Natural killer cell (primary cell): Measurements from ENCODE around the gene KPNA4. TPM values are rescaled to one million over a fixed set of nuclear protein-coding genes. Genes with fewer than 3 reads are reported as not detected.

Experiments used
- ATAC-seq, 3 donors: fragments of 150-1000 bp in 2 of 3; fragments of 200-7000 bp in 1 of 3; cut with Tn5 transposase; 1 replicate in 1 of 3; 2 replicates in 2 of 3; pipeline ENCODE4 v1.10.0; 2021; ENCODE audit warnings: mild to moderate bottlenecking in 2 of 3, moderate library complexity in 2 of 3
- DNase-seq, 2 donors: peaks; one replicate each; pipeline versions ENCODE4 v3.0.0 to v3.0.0-alpha.2; 2013 to 2021; ENCODE audit warnings: mixed read lengths in 1 of 2
- H3K27ac ChIP-seq: one replicate; pipeline ENCODE4 v1.5.1; 2013; ENCODE audit warnings: mild to moderate bottlenecking, low read length
- H3K27me3 ChIP-seq: one replicate; pipeline ENCODE4 v1.6.1; 2013; ENCODE audit warnings: low read length; ENCODE audit not compliant: control insufficient read depth, insufficient read depth
- H3K36me3 ChIP-seq: one replicate; pipeline ENCODE4 v1.6.1; 2013; ENCODE audit warnings: low read length; ENCODE audit not compliant: control insufficient read depth, insufficient read depth
- H3K4me1 ChIP-seq: one replicate; pipeline ENCODE4 v1.6.1; 2013; ENCODE audit warnings: low read length; ENCODE audit not compliant: control insufficient read depth, insufficient read depth
- H3K4me3 ChIP-seq: one replicate; pipeline ENCODE4 v1.5.1; 2013; ENCODE audit warnings: low read length
- H3K9me3 ChIP-seq: one replicate; pipeline ENCODE4 v1.6.1; 2013; ENCODE audit warnings: low read length; ENCODE audit not compliant: control insufficient read depth, insufficient read depth
- H3K27ac Mint-ChIP-seq, 2 donors: one replicate each; pipeline ENCODE4 v1.8.0; 2022; ENCODE audit warnings: mild to moderate bottlenecking in 2 of 2, mixed read lengths in 2 of 2, moderate library complexity in 1 of 2
- H3K27me3 Mint-ChIP-seq, 2 donors: one replicate each; pipeline ENCODE4 v1.8.0; 2022; ENCODE audit warnings: low read depth in 2 of 2, mixed read lengths in 2 of 2
- H3K36me3 Mint-ChIP-seq: one replicate; pipeline ENCODE4 v1.8.0; 2022; ENCODE audit warnings: mixed read lengths
- H3K4me1 Mint-ChIP-seq, 2 donors: one replicate each; pipeline ENCODE4 v1.8.0; 2022; ENCODE audit warnings: mixed read lengths in 2 of 2
- H3K4me3 Mint-ChIP-seq: one replicate; pipeline ENCODE4 v1.8.0; 2022; ENCODE audit warnings: mild to moderate bottlenecking, moderate library complexity, mixed read lengths
- H3K9me3 Mint-ChIP-seq, 2 donors: one replicate each; pipeline ENCODE4 v1.8.0; 2022; ENCODE audit warnings: mixed read lengths in 2 of 2
- CTCF ChIP-seq: fragments of 200-600 bp; IDR thresholded peaks from one replicate; pipeline ENCODE4 v1.8.0; 2022; ENCODE audit warnings: antibody characterized with exemption
- WGBS: methylation state at CpG from one replicate; pipeline ENCODE4 v1.1.7; 2013; ENCODE audit warnings: missing lambda C conversion rate; ENCODE audit not compliant: insufficient coverage; 5-methylcytosine and 5-hydroxymethylcytosine counted together
- intact Hi-C: fragments of 100-400 bp; cut with micrococcal nuclease; formaldehyde crosslinking; loops from one replicate; pipeline ENCODE4 v1.14.2; 2022
- total RNA-seq, 4 donors: library from RNA; stranded (reverse); fragments of 120-200 nt in 1 of 4; gene quantifications; one replicate each; pipeline versions ENCODE4 v1.2.3 to v1.2.4, GENCODE V29; 2013 to 2022

KPNA4 gene
- total RNA-seq, 3 donors from 2014 or later (not counting 1 experiment from before 2014, with no cell fraction given): 69.1 to 81.7 (median 74.1) TPM

GRCh38 chr3:160501325-160501724 lies 64.0 kb downstream of the KPNA4 start:
- no peaks in the 10 kb centered on the region for H3K4me1 Mint-ChIP-seq
- H3K9me3 Mint-ChIP-seq: no peaks in the 10 kb centered on the region
- H3K4me3 Mint-ChIP-seq: no peak overlapping the region
- peaks cover 13% of the 10 kb centered on the region for H3K36me3 Mint-ChIP-seq
- H3K27me3 Mint-ChIP-seq: no peaks in the 10 kb centered on the region
- WGBS: 99% methylated on average over 3 of the region's 3 CpGs
- H3K4me1 ChIP-seq: no peaks in the 10 kb centered on the region
- ATAC-seq (no peak), DNase-seq (no peak)
- no peaks in the 10 kb centered on the region for H3K27me3 ChIP-seq
- peaks cover 44% of the 10 kb centered on the region for H3K36me3 ChIP-seq
- intact Hi-C loops: no loop called here
- H3K4me3 ChIP-seq: no peak overlapping the region
- H3K9me3 ChIP-seq: no peaks in the 10 kb centered on the region
- H3K27ac ChIP-seq: no peak overlapping the region
- peak overlapping the region in 1 of 2 donors; percentile 37 for H3K27ac Mint-ChIP-seq
- TF ChIP-seq CTCF: no peak

- H3K27me3 ChIP-seq: no peaks in the 10 kb centered on the region
- no peak for TF ChIP-seq CTCF
- Mint-ChIP-seq H3K27me3 (no peaks in the 10 kb centered on the region), H3K9me3 (no peaks in the 10 kb centered on the region), H3K36me3 (peaks cover 13% of the 10 kb centered on the region), H3K27ac (no peak overlapping the region), H3K4me3 (no peak overlapping the region), H3K4me1 (no peaks in the 10 kb centered on the region)
- ATAC-seq (peak in 1 of 3 donors; percentile 22), DNase-seq (no peak)
- peaks cover 25% of the 10 kb centered on the region for H3K36me3 ChIP-seq
- 100% methylated on average over 1 of the region's 1 CpG for WGBS
- intact Hi-C loops: no loop called here
- no peaks in the 10 kb centered on the region for H3K4me1 ChIP-seq
- H3K27ac ChIP-seq: no peak overlapping the region
- no peak overlapping the region for H3K4me3 ChIP-seq
- no peaks in the 10 kb centered on the region for H3K9me3 ChIP-seq
Observed at GRCh38 chr3:160498202-160498601, 67.2 kb downstream of the KPNA4 start.

GRCh38 chr3:160490166-160490565 lies 75.2 kb downstream of the KPNA4 start:
- Histone ChIP-seq H3K36me3 (no peaks in the 10 kb centered on the region), H3K27me3 (no peaks in the 10 kb centered on the region), H3K27ac (no peak overlapping the region), H3K4me3 (no peak overlapping the region), H3K9me3 (no peaks in the 10 kb centered on the region), H3K4me1 (peaks cover 4% of the 10 kb centered on the region)
- no peak overlapping the region for H3K27ac Mint-ChIP-seq
- peaks cover 3 to 10% of the 10 kb centered on the region in 2 donors for H3K4me1 Mint-ChIP-seq
- no peaks in the 10 kb centered on the region for H3K36me3 Mint-ChIP-seq
- H3K4me3 Mint-ChIP-seq: no peak overlapping the region
- TF ChIP-seq CTCF: no peak
- H3K27me3 Mint-ChIP-seq: peaks cover under 1 to 4% of the 10 kb centered on the region in 2 donors
- no peaks in the 10 kb centered on the region for H3K9me3 Mint-ChIP-seq
- intact Hi-C loops: no loop called here
- DNase-seq: no peak
- ATAC-seq: no peak

GRCh38 chr3:160486459-160486869 lies 78.9 kb downstream of the KPNA4 start:
- DNase-seq: peak in 1 of 2 donors; percentile 64
- H3K4me3 Mint-ChIP-seq: no peak overlapping the region
- Histone ChIP-seq H3K27me3 (no peaks in the 10 kb centered on the region), H3K36me3 (no peaks in the 10 kb centered on the region), H3K4me3 (no peak overlapping the region), H3K9me3 (no peaks in the 10 kb centered on the region), H3K4me1 (peaks cover 4% of the 10 kb centered on the region), H3K27ac (no peak overlapping the region)
- H3K9me3 Mint-ChIP-seq: no peaks in the 10 kb centered on the region
- no peaks in the 10 kb centered on the region for H3K36me3 Mint-ChIP-seq
- intact Hi-C loops: no loop called here
- no peak overlapping the region for H3K27ac Mint-ChIP-seq
- no CpG with 5 or more reads among the region's 2 CpGs for whole genome bisulfite sequencing
- peaks cover 5 to 8% of the 10 kb centered on the region in 2 donors for H3K27me3 Mint-ChIP-seq
- peaks cover 5 to 13% of the 10 kb centered on the region in 2 donors for H3K4me1 Mint-ChIP-seq
- ATAC-seq: peak in 1 of 3 donors; percentile 34
- TF ChIP-seq CTCF: peak; percentile 77
